Natural killer cell (primary cell): ENCODE results near the gene DIP2A. TPM values are rescaled to one million over a fixed set of nuclear protein-coding genes. Genes with fewer than 3 reads are reported as not detected.

Experiments
- ATAC-seq, 3 donors: fragments of 150-1000 bp in 2 of 3; fragments of 200-7000 bp in 1 of 3; cut with Tn5 transposase; 1 replicate in 1 of 3; 2 replicates in 2 of 3; pipeline ENCODE4 v1.10.0; 2021; ENCODE audit warnings: mild to moderate bottlenecking in 2 of 3, moderate library complexity in 2 of 3
- DNase-seq, 2 donors: peaks; one replicate each; pipeline versions ENCODE4 v3.0.0 to v3.0.0-alpha.2; 2013 to 2021; ENCODE audit warnings: mixed read lengths in 1 of 2
- H3K27ac ChIP-seq: one replicate; pipeline ENCODE4 v1.5.1; 2013; ENCODE audit warnings: mild to moderate bottlenecking, low read length
- H3K27me3 ChIP-seq: one replicate; pipeline ENCODE4 v1.6.1; 2013; ENCODE audit warnings: low read length; ENCODE audit not compliant: control insufficient read depth, insufficient read depth
- H3K36me3 ChIP-seq: one replicate; pipeline ENCODE4 v1.6.1; 2013; ENCODE audit warnings: low read length; ENCODE audit not compliant: control insufficient read depth, insufficient read depth
- H3K4me1 ChIP-seq: one replicate; pipeline ENCODE4 v1.6.1; 2013; ENCODE audit warnings: low read length; ENCODE audit not compliant: control insufficient read depth, insufficient read depth
- H3K4me3 ChIP-seq: one replicate; pipeline ENCODE4 v1.5.1; 2013; ENCODE audit warnings: low read length
- H3K9me3 ChIP-seq: one replicate; pipeline ENCODE4 v1.6.1; 2013; ENCODE audit warnings: low read length; ENCODE audit not compliant: control insufficient read depth, insufficient read depth
- H3K27ac Mint-ChIP-seq, 2 donors: one replicate each; pipeline ENCODE4 v1.8.0; 2022; ENCODE audit warnings: mild to moderate bottlenecking in 2 of 2, mixed read lengths in 2 of 2, moderate library complexity in 1 of 2
- H3K27me3 Mint-ChIP-seq, 2 donors: one replicate each; pipeline ENCODE4 v1.8.0; 2022; ENCODE audit warnings: low read depth in 2 of 2, mixed read lengths in 2 of 2
- H3K36me3 Mint-ChIP-seq: one replicate; pipeline ENCODE4 v1.8.0; 2022; ENCODE audit warnings: mixed read lengths
- H3K4me1 Mint-ChIP-seq, 2 donors: one replicate each; pipeline ENCODE4 v1.8.0; 2022; ENCODE audit warnings: mixed read lengths in 2 of 2
- H3K4me3 Mint-ChIP-seq: one replicate; pipeline ENCODE4 v1.8.0; 2022; ENCODE audit warnings: mild to moderate bottlenecking, moderate library complexity, mixed read lengths
- H3K9me3 Mint-ChIP-seq, 2 donors: one replicate each; pipeline ENCODE4 v1.8.0; 2022; ENCODE audit warnings: mixed read lengths in 2 of 2
- WGBS: methylation state at CpG from one replicate; pipeline ENCODE4 v1.1.7; 2013; ENCODE audit warnings: missing lambda C conversion rate; ENCODE audit not compliant: insufficient coverage; 5-methylcytosine and 5-hydroxymethylcytosine counted together
- intact Hi-C: fragments of 100-400 bp; cut with micrococcal nuclease; formaldehyde crosslinking; loops from one replicate; pipeline ENCODE4 v1.14.2; 2022
- total RNA-seq, 4 donors: library from RNA; stranded (reverse); fragments of 120-200 nt in 1 of 4; gene quantifications; one replicate each; pipeline versions ENCODE4 v1.2.3 to v1.2.4, GENCODE V29; 2013 to 2022
- TF ChIP-seq, protein P1 (sequence below): fragments of 200-600 bp; IDR thresholded peaks from one replicate; pipeline ENCODE4 v1.8.0; 2022; ENCODE audit warnings: antibody characterized with exemption

The DIP2A gene
- total RNA-seq, 3 donors from 2014 or later (not counting 1 experiment from before 2014, with no cell fraction given), result 166 to 308 (median 170) TPM

DNA sequence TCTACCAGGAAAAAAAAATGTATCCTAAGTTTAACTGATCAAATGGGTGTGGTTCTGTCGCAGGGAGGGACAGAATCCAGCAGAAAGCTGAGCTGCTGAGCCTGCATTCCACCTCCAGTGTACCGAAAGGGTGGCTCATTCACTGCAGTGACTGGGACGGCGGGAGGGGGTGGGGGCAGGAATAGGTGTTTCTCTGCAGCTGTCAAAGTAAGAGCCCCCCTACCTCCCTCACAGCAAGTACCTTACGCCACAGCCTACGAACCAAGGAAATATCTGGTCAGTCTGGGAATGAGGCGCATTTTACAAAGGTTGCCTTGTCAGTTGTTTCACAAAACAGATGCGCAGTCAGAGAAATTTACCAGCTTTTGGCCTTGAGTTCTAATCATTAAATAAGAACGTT is 144.5 kb downstream of the DIP2A start:
- intact Hi-C loops, result no loop called here
- Mint-ChIP-seq H3K4me1 (peaks cover 40 to 55% of the 10 kb centered on the region in 2 donors), H3K4me3 (no peak overlapping the region), H3K9me3 (no peaks in the 10 kb centered on the region), H3K36me3 (no peaks in the 10 kb centered on the region), H3K27ac (no peak overlapping the region), H3K27me3 (no peaks in the 10 kb centered on the region)
- Histone ChIP-seq H3K27me3 (no peaks in the 10 kb centered on the region), H3K4me1 (peaks cover 30% of the 10 kb centered on the region), H3K9me3 (no peaks in the 10 kb centered on the region), H3K36me3 (no peaks in the 10 kb centered on the region), H3K27ac (no peak overlapping the region), H3K4me3 (no peak overlapping the region)
- WGBS, result 93% methylated on average over 5 of the region's 9 CpGs
- no peak for ATAC-seq
- DNase-seq, result no peak
- TF ChIP-seq, protein P1, sequence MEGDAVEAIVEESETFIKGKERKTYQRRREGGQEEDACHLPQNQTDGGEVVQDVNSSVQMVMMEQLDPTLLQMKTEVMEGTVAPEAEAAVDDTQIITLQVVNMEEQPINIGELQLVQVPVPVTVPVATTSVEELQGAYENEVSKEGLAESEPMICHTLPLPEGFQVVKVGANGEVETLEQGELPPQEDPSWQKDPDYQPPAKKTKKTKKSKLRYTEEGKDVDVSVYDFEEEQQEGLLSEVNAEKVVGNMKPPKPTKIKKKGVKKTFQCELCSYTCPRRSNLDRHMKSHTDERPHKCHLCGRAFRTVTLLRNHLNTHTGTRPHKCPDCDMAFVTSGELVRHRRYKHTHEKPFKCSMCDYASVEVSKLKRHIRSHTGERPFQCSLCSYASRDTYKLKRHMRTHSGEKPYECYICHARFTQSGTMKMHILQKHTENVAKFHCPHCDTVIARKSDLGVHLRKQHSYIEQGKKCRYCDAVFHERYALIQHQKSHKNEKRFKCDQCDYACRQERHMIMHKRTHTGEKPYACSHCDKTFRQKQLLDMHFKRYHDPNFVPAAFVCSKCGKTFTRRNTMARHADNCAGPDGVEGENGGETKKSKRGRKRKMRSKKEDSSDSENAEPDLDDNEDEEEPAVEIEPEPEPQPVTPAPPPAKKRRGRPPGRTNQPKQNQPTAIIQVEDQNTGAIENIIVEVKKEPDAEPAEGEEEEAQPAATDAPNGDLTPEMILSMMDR, result no peak

DNA sequence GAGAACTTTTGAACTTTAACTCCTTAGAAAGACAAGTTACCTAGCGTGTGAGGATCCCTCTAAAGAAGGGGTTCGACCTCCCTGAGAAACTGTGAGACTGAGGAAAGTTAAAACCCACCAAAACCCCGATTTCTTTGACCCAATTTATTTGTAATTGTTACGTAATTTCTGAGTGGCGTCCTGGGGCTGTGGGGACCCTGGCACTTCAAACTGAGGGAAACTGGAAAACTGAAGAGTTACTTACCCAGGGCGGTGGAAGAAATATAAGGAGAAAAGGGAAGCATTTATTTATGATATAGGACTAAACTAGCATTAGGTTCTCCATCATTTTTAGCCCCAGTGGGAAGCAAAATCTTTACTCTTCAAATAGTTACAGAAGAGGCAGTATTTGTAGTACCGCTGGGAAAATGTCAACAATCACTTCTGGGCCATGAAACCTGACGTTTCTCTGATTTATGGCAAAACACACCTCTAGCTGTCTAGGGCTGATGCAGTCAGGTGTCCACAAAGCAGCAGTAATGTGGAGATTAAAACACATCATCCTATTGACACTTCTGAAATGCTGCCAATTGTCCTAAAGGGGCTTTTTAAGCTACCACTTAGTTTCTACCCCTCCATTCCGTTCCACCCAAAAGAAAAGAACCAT is 145.8 kb downstream of the DIP2A start:
- Mint-ChIP-seq H3K27me3 (no peaks in the 10 kb centered on the region), H3K36me3 (no peaks in the 10 kb centered on the region), H3K4me1 (peaks cover 46 to 68% of the 10 kb centered on the region in 2 donors), H3K4me3 (peak overlapping the region; percentile 54), H3K9me3 (no peaks in the 10 kb centered on the region), H3K27ac (peak overlapping the region; percentile 84 to 86)
- no peaks in the 10 kb centered on the region for H3K27me3 ChIP-seq
- intact Hi-C loops, result no loop called here
- TF ChIP-seq, protein P1, result no peak
- H3K27ac ChIP-seq, result peak overlapping the region; percentile 5
- peaks cover 30% of the 10 kb centered on the region for H3K4me1 ChIP-seq
- no peaks in the 10 kb centered on the region for H3K9me3 ChIP-seq
- WGBS, result 88% methylated on average over 9 of the region's 9 CpGs
- H3K4me3 ChIP-seq, result no peak overlapping the region
- ATAC-seq (no peak), DNase-seq (no peak)
- H3K36me3 ChIP-seq, result no peaks in the 10 kb centered on the region

DNA sequence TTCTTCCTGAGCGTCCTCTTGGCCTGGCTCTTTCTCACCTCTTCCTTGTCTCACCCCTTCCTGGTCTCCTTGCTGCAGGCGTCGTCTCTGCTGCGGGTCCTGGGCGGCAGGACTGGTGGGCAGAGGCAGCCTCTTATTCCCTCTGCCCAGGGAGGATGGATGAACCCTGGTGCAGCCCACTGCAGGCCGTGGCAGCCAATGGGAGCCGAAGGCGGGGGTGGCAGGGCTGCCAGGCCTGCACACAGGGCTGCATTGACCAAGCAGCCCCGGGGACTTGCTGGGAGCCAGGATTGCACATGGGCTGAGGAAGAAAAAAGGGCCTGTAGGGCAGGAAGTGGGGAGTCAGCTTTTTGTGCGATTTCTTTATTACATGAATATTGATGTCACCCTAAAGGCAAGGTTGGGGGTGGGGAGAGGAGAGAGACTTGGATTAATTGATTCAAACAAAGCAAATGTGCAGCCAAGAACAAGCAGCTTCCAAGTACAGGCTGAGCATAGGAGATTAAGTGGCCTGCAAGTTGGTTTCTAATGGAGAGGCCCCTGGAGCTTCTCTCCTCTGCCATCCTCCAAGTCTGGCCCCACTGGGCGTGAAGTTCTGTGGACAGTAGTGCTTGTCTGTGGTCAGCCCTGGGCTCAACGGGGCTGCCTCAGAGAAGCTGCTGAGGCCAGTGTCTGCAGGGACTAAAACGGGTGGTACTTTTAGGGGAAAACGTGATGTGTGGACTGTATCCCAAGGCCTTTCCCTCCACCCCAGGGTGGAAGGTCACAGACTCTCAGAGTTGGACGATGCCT is 146.5 kb downstream of the DIP2A start, which contains the start of gene S100B:
Gene S100B (minus strand): TSS at position 108 of the 792 bp plus-strand sequence. CDS start 2,667 bp downstream, outside the sequence.
- Histone ChIP-seq H3K4me1 (peaks cover 33% of the 10 kb centered on the region), H3K9me3 (no peaks in the 10 kb centered on the region), H3K27me3 (no peaks in the 10 kb centered on the region), H3K36me3 (no peaks in the 10 kb centered on the region), H3K27ac (peak within 1 kb of the TSS; percentile 58), H3K4me3 (no peak within 1 kb of the TSS)
- TF ChIP-seq, protein P1, result no peak
- ATAC-seq, result peak in 1 of 3 donors; percentile 22
- H3K9me3 Mint-ChIP-seq, result no peaks in the 10 kb centered on the region
- intact Hi-C loops, result no loop called here
- H3K27me3 Mint-ChIP-seq, result no peaks in the 10 kb centered on the region
- H3K27ac Mint-ChIP-seq, result peak within 1 kb of the TSS; percentile 84 to 86
- 66% methylated on average over 15 of the region's 15 CpGs for whole genome bisulfite sequencing
- DNase-seq, result peak in 1 of 2 donors; percentile 44
- peak within 1 kb of the TSS; percentile 78 for H3K4me3 Mint-ChIP-seq
- H3K4me1 Mint-ChIP-seq, result peaks cover 53 to 70% of the 10 kb centered on the region in 2 donors
- H3K36me3 Mint-ChIP-seq, result no peaks in the 10 kb centered on the region
